Karpas-422 (cell line): ENCODE results near the gene MPEG1. TPM values are rescaled to one million over a fixed set of nuclear protein-coding genes. Genes with fewer than 3 reads are reported as not detected.

Experiments
- DNase-seq: peaks from one replicate; pipeline ENCODE4 v3.0.0-alpha.2; 2015
- H2AFZ ChIP-seq: fragments of 200-600 bp; sonication (generic); 2 replicates; pipeline ENCODE4 v1.6.1; 2014; ENCODE audit warnings: antibody characterized with exemption, low read length, mixed read lengths
- H3K27ac ChIP-seq: fragments of 200-600 bp; sonication (generic); 2 replicates; pipeline ENCODE4 v1.5.1; 2014; ENCODE audit warnings: mild to moderate bottlenecking, low read length, moderate library complexity
- H3K27me3 ChIP-seq: fragments of 200-600 bp; sonication (generic); 2 replicates; pipeline ENCODE4 v1.6.1; 2014; ENCODE audit warnings: low read length, mixed read lengths
- H3K36me3 ChIP-seq: fragments of 200-600 bp; sonication (generic); 2 replicates; pipeline ENCODE4 v1.6.1; 2014; ENCODE audit warnings: low read length, mixed read lengths; ENCODE audit not compliant: insufficient read depth
- H3K4me1 ChIP-seq: fragments of 200-600 bp; sonication (generic); 2 replicates; pipeline ENCODE4 v1.6.1; 2014; ENCODE audit warnings: mild to moderate bottlenecking, low read length, mixed read lengths
- H3K4me2 ChIP-seq: fragments of 200-600 bp; sonication (generic); 2 replicates; pipeline ENCODE4 v1.6.1; 2014; ENCODE audit warnings: low read length, low read depth, mild to moderate bottlenecking; ENCODE audit not compliant: poor library complexity, severe bottlenecking
- H3K4me3 ChIP-seq: fragments of 200-600 bp; sonication (generic); 2 replicates; pipeline ENCODE4 v1.5.1; 2014; ENCODE audit warnings: mild to moderate bottlenecking, antibody characterized with exemption, low read length, mixed read lengths
- H3K79me2 ChIP-seq: fragments of 200-600 bp; sonication (generic); 2 replicates; pipeline ENCODE4 v1.6.1; 2014; ENCODE audit warnings: mild to moderate bottlenecking, low read length, mixed read lengths
- H3K9ac ChIP-seq: fragments of 200-600 bp; sonication (generic); 2 replicates; pipeline ENCODE4 v1.6.0; 2014; ENCODE audit warnings: low read length
- H3K9me2 ChIP-seq: fragments of 200-600 bp; sonication (generic), shearing (Covaris generic); replicated peaks from 2 replicates; pipeline ENCODE4 v1.6.0; 2014; ENCODE audit warnings: mild to moderate bottlenecking, low read length, moderate library complexity; ENCODE audit not compliant: insufficient read depth
- H3K9me3 ChIP-seq: fragments of 300-700, 200-600 bp; sonication (generic); 2 replicates; pipeline ENCODE4 v1.6.1; 2014; ENCODE audit warnings: low read length, mixed read lengths
- H4K20me1 ChIP-seq: fragments of 200-600 bp; sonication (generic); 2 replicates; pipeline ENCODE4 v1.6.1; 2014; ENCODE audit warnings: mild to moderate bottlenecking, antibody characterized with exemption, low read length, low read depth; ENCODE audit not compliant: insufficient read depth
- total RNA-seq: library from RNA; depleted of rRNA; stranded (reverse); fragments of >200 nt; shearing (Covaris generic); gene quantifications from 2 replicates; pipeline ENCODE4 v1.2.3, GENCODE V29; 2014; ENCODE audit warnings: low replicate concordance

The MPEG1 gene
- total RNA-seq, 1 experiment from 2014 or later = 80.0 TPM

DNA sequence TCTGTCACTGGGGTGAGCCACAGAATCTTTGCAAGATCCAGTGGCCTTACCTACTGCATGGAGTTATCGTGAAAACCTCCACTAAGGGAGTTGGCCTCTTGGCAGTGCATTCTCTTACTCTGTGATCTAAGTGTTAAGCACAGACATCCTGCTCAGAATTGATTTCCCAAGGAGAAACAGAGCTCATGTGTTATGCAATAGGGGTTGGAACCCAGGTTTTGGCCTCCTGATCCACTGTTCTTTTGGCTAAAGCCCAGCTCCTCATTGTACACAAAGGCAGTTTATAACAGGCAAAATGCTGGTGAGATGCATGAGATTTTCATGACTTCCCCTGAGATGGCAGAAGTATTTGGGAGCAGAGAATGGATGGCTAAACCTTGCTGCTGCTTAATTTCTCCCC lies 29.0 kb downstream of the MPEG1 start:
- Histone ChIP-seq H3K9me2 (no peaks in the 10 kb centered on the region), H3K9me3 (no peaks in the 10 kb centered on the region), H3K27me3 (no peaks in the 10 kb centered on the region), H3K9ac (no peak overlapping the region), H3K4me3 (no peak overlapping the region), H3K4me2 (no peak overlapping the region), H3K79me2 (no peaks in the 10 kb centered on the region), H2AFZ (no peak overlapping the region), H3K36me3 (no peaks in the 10 kb centered on the region), H3K4me1 (peaks cover 6% of the 10 kb centered on the region), H3K27ac (no peak overlapping the region), H4K20me1 (0 out of 2 replicates have a peak, but pooled peaks cover 6% of the 10 kb centered on the region)
- no peak for DNase-seq

DNA sequence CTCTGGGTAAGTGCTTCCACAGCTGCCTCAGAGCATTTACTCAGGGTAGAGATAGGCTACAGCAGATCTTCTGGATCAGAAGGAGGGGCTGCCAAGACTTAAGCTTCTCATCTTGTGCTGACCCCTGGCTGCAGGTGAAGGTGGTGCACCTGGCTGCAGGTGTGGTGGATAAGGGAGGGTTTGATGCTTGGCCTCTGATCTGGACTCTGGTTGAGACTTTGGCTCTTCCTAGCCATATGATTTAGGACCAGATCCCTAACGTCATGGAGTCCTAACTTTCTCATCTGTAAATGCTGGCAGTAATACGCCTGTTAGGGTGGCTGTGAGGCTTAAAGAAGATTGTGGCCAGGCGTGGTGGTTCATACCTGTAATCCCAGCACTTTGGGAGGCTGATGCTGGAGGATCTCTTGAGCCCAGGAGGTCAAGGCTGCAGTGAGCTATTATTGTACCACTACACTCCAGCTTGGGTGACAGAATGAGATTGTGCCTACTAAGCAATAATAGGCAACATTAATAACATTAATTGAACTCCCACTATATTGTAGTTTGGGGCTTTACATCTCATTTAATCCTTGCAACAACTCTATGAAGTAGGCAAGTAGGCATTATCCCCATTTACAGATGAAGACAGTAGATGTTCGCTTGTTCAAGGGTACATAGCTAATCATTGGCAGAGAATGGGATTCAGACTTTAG lies 30.1 kb downstream of the MPEG1 start:
- no peaks in the 10 kb centered on the region for H3K27me3 ChIP-seq
- no peak overlapping the region for H2AFZ ChIP-seq
- no peaks in the 10 kb centered on the region for H3K79me2 ChIP-seq
- peaks cover 6% of the 10 kb centered on the region for H3K4me1 ChIP-seq
- no peak overlapping the region for H3K9ac ChIP-seq
- peak; percentile 77 for DNase-seq
- H3K9me2 ChIP-seq = no peaks in the 10 kb centered on the region
- H3K27ac ChIP-seq = no peak overlapping the region
- no peak overlapping the region for H3K4me2 ChIP-seq
- H4K20me1 ChIP-seq = 0 out of 2 replicates have a peak, but pooled peaks cover 6% of the 10 kb centered on the region
- H3K4me3 ChIP-seq = no peak overlapping the region
- H3K36me3 ChIP-seq = no peaks in the 10 kb centered on the region
- no peaks in the 10 kb centered on the region for H3K9me3 ChIP-seq

DNA sequence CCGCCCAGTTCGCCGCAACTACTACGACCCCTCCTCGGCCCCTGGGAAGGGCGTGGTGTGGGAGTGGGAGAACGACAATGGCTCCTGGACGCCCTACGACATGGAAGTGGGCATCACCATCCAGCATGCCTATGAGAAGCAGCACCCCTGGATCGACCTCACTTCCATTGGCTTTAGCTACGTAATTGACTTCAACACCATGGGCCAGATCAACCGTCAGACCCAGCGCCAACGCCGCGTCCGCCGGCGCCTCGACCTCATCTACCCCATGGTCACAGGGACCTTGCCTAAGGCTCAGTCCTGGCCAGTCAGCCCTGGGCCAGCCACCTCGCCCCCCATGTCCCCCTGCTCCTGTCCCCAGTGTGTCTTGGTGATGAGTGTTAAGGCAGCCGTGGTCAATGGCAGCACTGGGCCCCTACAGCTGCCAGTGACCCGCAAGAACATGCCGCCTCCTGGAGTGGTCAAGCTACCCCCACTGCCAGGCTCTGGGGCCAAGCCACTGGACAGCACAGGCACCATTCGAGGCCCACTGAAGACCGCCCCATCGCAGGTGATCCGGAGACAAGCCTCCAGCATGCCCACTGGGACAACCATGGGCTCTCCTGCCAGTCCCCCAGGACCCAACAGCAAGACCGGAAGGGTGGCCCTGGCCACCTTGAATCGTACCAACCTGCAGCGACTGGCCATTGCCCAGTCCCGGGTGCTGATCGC lies 30.8 kb downstream of the MPEG1 start:
- no peak overlapping the region for H3K9ac ChIP-seq
- no peaks in the 10 kb centered on the region for H3K27me3 ChIP-seq
- H3K27ac ChIP-seq = no peak overlapping the region
- H4K20me1 ChIP-seq = 0 out of 2 replicates have a peak, but pooled peaks cover 6% of the 10 kb centered on the region
- H3K36me3 ChIP-seq = no peaks in the 10 kb centered on the region
- no peaks in the 10 kb centered on the region for H3K9me2 ChIP-seq
- no peak for DNase-seq
- H3K4me3 ChIP-seq = no peak overlapping the region
- H3K9me3 ChIP-seq = no peaks in the 10 kb centered on the region
- H3K4me1 ChIP-seq = peaks cover 6% of the 10 kb centered on the region
- no peak overlapping the region for H2AFZ ChIP-seq
- no peaks in the 10 kb centered on the region for H3K79me2 ChIP-seq
- H3K4me2 ChIP-seq = no peak overlapping the region

DNA sequence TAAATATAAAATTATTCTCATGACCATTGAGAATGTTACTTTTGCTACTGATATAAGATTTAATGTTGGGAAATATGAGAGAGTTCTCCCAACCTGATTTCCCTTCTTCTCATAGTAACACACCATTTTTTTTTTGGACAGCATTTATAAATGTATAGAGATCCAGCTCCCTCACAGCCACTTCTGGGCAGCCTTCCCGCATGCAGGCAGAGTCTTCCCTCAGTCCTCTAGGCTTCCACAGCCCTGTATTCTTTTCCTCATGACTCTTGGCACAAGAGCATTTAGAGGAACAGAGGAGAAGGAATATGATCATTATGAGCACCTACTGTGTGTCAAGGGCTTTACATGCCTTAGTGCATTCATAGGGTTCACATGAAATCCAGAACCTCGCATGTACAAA lies 31.8 kb downstream of the MPEG1 start:
- no peak for DNase-seq
- Histone ChIP-seq H3K4me1 (peaks cover 6% of the 10 kb centered on the region), H3K27me3 (no peaks in the 10 kb centered on the region), H3K9me3 (no peaks in the 10 kb centered on the region), H4K20me1 (0 out of 2 replicates have a peak, but pooled peaks cover 6% of the 10 kb centered on the region), H3K36me3 (no peaks in the 10 kb centered on the region), H3K79me2 (no peaks in the 10 kb centered on the region), H2AFZ (no peak overlapping the region), H3K4me3 (no peak overlapping the region), H3K4me2 (no peak overlapping the region), H3K27ac (no peak overlapping the region), H3K9me2 (no peaks in the 10 kb centered on the region), H3K9ac (no peak overlapping the region)

DNA sequence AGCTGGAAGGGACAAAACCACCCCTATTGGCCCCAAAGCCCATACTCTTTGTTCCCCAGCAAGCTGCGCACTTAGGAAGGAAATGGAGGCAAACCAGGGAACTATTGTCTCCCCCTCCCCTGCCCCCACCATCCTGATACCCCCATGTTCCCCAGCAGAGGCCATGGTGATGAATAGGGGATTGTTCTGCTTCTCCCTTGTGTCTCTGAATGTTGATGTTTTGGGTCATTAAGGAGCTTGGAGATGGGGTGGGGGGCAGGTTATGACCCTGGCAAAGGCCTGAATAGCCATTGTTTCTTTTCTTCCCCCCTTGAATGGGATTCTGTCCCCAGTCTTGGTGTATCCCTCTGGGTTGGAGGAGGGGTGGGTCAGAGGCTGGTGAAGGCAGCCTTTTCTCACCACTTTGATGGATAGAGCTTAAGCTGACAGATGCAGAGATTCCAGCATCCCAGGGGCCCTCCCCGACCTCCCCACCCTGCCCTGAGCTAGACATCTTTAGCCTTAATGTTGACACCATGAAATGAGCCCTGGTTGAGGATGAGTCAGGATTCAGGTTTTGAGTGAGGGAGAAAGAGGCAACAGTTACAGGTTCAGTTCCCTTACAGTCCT lies 32.5 kb downstream of the MPEG1 start:
- H3K27me3 ChIP-seq = no peaks in the 10 kb centered on the region
- peaks cover 6% of the 10 kb centered on the region for H3K4me1 ChIP-seq
- H3K36me3 ChIP-seq = no peaks in the 10 kb centered on the region
- H3K9me2 ChIP-seq = no peaks in the 10 kb centered on the region
- H3K79me2 ChIP-seq = no peaks in the 10 kb centered on the region
- DNase-seq = no peak
- no peaks in the 10 kb centered on the region for H3K9me3 ChIP-seq
- no peak overlapping the region for H3K4me2 ChIP-seq
- H3K9ac ChIP-seq = no peak overlapping the region
- no peak overlapping the region for H3K4me3 ChIP-seq
- 0 out of 2 replicates have a peak, but pooled peaks cover 6% of the 10 kb centered on the region for H4K20me1 ChIP-seq
- no peak overlapping the region for H3K27ac ChIP-seq
- H2AFZ ChIP-seq = no peak overlapping the region

DNA sequence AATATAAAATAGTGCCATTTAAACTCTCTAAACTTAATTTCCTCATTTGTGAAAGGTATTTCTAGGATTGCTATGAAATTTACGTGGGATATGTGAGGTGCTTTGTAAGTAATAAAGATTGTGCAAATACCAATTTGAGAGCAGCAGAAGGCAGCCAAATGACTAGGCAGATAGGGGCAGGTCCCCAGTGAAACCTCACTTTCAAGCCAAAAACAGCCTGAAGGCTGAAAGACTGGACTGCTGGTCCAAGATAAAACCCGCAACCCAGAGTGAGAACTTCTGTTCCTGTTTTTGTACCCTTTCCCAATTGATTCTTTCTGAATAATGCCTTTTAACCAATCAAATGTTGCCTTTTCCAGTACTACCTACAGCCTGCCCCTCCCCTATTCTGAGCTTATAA lies 33.6 kb downstream of the MPEG1 start:
- no peak overlapping the region for H3K4me2 ChIP-seq
- no peak overlapping the region for H3K9ac ChIP-seq
- no peaks in the 10 kb centered on the region for H3K27me3 ChIP-seq
- H3K36me3 ChIP-seq = no peaks in the 10 kb centered on the region
- no peak for DNase-seq
- H3K9me2 ChIP-seq = no peaks in the 10 kb centered on the region
- no peaks in the 10 kb centered on the region for H3K79me2 ChIP-seq
- no peak overlapping the region for H2AFZ ChIP-seq
- H3K4me3 ChIP-seq = no peak overlapping the region
- no peak overlapping the region for H3K27ac ChIP-seq
- H3K9me3 ChIP-seq = no peaks in the 10 kb centered on the region
- H3K4me1 ChIP-seq = peaks cover 2% of the 10 kb centered on the region
- H4K20me1 ChIP-seq = peaks cover 13% of the 10 kb centered on the region; the same call in 1 of the 2 replicates

DNA sequence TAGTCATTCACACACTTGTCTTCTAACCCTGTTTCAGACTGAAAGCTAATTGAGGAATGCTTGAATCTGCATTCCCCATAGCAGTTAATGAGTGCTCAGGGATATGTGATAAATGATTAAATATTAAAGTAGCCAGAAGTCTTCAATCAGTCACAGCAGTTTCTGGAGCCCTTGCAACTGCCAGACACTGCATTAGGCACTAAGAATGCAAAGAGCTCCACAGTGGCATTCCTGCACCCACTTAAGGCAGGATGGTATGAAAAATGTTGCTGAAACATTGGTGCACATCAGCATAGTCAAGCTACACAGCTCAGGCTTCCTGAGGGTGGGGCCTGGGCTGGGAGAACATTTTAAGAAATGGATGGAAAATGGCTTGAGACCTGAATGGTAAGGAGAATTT lies 34.3 kb downstream of the MPEG1 start:
- peaks cover 6% of the 10 kb centered on the region for H3K4me1 ChIP-seq

DNA sequence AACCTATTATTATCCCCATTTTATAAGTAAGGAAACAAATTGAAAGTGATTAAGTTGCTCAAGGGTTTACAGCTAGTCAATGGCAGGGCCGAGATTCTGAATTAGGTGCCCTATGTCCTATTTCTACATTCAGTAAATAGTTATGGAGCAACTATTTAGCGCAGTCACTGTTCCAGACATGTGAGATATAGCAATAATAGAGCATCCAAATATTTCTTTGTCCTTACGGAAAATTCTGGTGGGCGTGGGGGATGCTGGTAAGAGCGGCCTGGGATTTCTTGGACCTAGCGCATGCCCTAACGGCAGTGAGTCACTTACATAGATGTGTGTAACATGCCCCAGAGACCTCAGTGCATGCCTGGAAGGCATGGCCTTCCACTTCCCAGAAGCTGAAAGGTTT lies 36.4 kb downstream of the MPEG1 start:
- Histone ChIP-seq H3K9me3 (no peaks in the 10 kb centered on the region), H3K27me3 (no peaks in the 10 kb centered on the region), H3K79me2 (no peaks in the 10 kb centered on the region), H3K4me1 (peaks cover 19% of the 10 kb centered on the region), H3K4me3 (no peak overlapping the region), H3K4me2 (no peak overlapping the region), H3K27ac (no peak overlapping the region), H3K9me2 (no peaks in the 10 kb centered on the region), H4K20me1 (peaks cover 13% of the 10 kb centered on the region; the same call in 1 of the 2 replicates), H3K36me3 (no peaks in the 10 kb centered on the region), H3K9ac (no peak overlapping the region), H2AFZ (no peak overlapping the region)
- no peak for DNase-seq

More for the DNA sequence above, 34.3 kb downstream of the MPEG1 start:
- no peaks in the 10 kb centered on the region for H3K9me3 ChIP-seq
- H3K4me2 ChIP-seq = no peak overlapping the region
- H3K4me3 ChIP-seq = no peak overlapping the region
- H3K79me2 ChIP-seq = no peaks in the 10 kb centered on the region
- H3K9ac ChIP-seq = no peak overlapping the region
- no peak for DNase-seq
- H3K36me3 ChIP-seq = no peaks in the 10 kb centered on the region
- H3K27me3 ChIP-seq = no peaks in the 10 kb centered on the region
- no peak overlapping the region for H3K27ac ChIP-seq
- peaks cover 14% of the 10 kb centered on the region; the same call in 1 of the 2 replicates for H4K20me1 ChIP-seq
- H2AFZ ChIP-seq = no peak overlapping the region
- H3K9me2 ChIP-seq = no peaks in the 10 kb centered on the region
